SK-N-SH (cell line): Measurements from ENCODE around the gene ZCCHC2. TPM values are rescaled to one million over a fixed set of nuclear protein-coding genes. Genes with fewer than 3 reads are reported as not detected.
A peak's percentile ranks its signal among the peaks of the same experiment; 100 is the strongest.

Source experiments
- CTCF ChIA-PET: fragments of 300-600, 350-600 bp; formaldehyde crosslinking; extraction: SDS; loops from one replicate; lab custom pipeline; 2021; lab: Yijun Ruan, JAX
- POLR2A ChIA-PET: fragments of 350-600 bp; sonication (Branson Sonifier 250); formaldehyde crosslinking; extraction: SDS; loops from one replicate; lab custom pipeline; 2020; ENCODE audit warnings: antibody characterized with exemption, inconsistent platforms; lab: Yijun Ruan, JAX
- DNase-seq: peaks from one replicate; pipeline ENCODE4 v3.0.0; 2012
- H2AFZ ChIP-seq: fragments of 200-600 bp; sonication (generic); 2 replicates; pipeline ENCODE4 v1.8.1; 2016; ENCODE audit warnings: antibody characterized with exemption, mild to moderate bottlenecking, low read depth
- H3F3A ChIP-seq: fragments of 200-600 bp; sonication (generic); replicated peaks from 2 replicates; pipeline ENCODE3; 2016; ENCODE audit warnings: antibody characterized with exemption, mild to moderate bottlenecking; ENCODE audit not compliant: insufficient read depth
- H3K27ac ChIP-seq, 2 experiments: fragments of 200-500 bp in 1 of 2; fragments of 200-600 bp in 1 of 2; sonication (Bioruptor generic) in 1 of 2; sonication (generic), shearing (Covaris generic) in 1 of 2; 2 replicates each; pipeline versions ENCODE4 v1.5.1 to v1.6.1; 2014 to 2016; ENCODE audit warnings: low read depth in 2 of 2, inconsistent platforms in 1 of 2, low read length in 1 of 2, mild to moderate bottlenecking in 1 of 2, mixed read lengths in 1 of 2
- H3K27me3 ChIP-seq: fragments of 200-600 bp; sonication (generic), shearing (Covaris generic); 2 replicates; pipeline ENCODE4 v1.6.1; 2016; ENCODE audit warnings: mixed run types; ENCODE audit not compliant: insufficient read depth
- H3K36me3 ChIP-seq, 2 experiments: fragments of 200-500 bp in 1 of 2; fragments of 200-600 bp in 1 of 2; sonication (Bioruptor generic) in 1 of 2; sonication (generic) in 1 of 2; replicated peaks in 1 of 2; 2 replicates each; pipeline versions ENCODE3 to v1.5.1; 2014 to 2016; ENCODE audit warnings: low read length in 1 of 2, mild to moderate bottlenecking in 1 of 2; ENCODE audit not compliant: insufficient read depth in 2 of 2, control insufficient read depth in 1 of 2
- H3K4me1 ChIP-seq, 2 experiments: fragments of 200-500 bp in 1 of 2; fragments of 200-600 bp in 1 of 2; sonication (Bioruptor generic) in 1 of 2; sonication (generic), shearing (Covaris generic) in 1 of 2; 2 replicates each; pipeline versions ENCODE4 v1.5.1 to v1.6.1; 2014 to 2016; ENCODE audit warnings: low read depth in 1 of 2, low read length in 1 of 2, mixed run types in 1 of 2; ENCODE audit not compliant: insufficient read depth in 2 of 2, control insufficient read depth in 1 of 2
- H3K4me2 ChIP-seq: fragments of 200-600 bp; sonication (generic), shearing (Covaris generic); 2 replicates; pipeline ENCODE4 v1.6.1; 2017; ENCODE audit warnings: mixed run types
- H3K4me3 ChIP-seq, 2 experiments: fragments of 200-500 bp in 1 of 2; fragments of 200-600 bp in 1 of 2; sonication (Bioruptor generic) in 1 of 2; sonication (generic), shearing (Covaris generic) in 1 of 2; 2 replicates each; pipeline versions ENCODE4 v1.5.1 to v1.8.1; 2014 to 2016; ENCODE audit warnings: low read depth in 2 of 2, inconsistent platforms in 1 of 2, low read length in 1 of 2, mild to moderate bottlenecking in 1 of 2, mixed read lengths in 1 of 2, moderate library complexity in 1 of 2
- H3K79me2 ChIP-seq: fragments of 200-600 bp; sonication (generic); 2 replicates; pipeline ENCODE4 v1.8.1; 2017; ENCODE audit warnings: mild to moderate bottlenecking; ENCODE audit not compliant: insufficient read depth
- H3K9ac ChIP-seq: fragments of 200-600 bp; sonication (generic); 2 replicates; pipeline ENCODE4 v1.6.1; 2017; ENCODE audit warnings: mixed run types
- H3K9me2 ChIP-seq: fragments of 200-600 bp; sonication (generic); 2 replicates; pipeline ENCODE4 v1.6.1; 2017; ENCODE audit warnings: mixed run types
- H3K9me3 ChIP-seq: fragments of 200-600 bp; sonication (generic); 2 replicates; pipeline ENCODE4 v1.6.1; 2017; ENCODE audit warnings: mixed run types, mild to moderate bottlenecking, moderate library complexity
- H4K20me1 ChIP-seq: fragments of 200-600 bp; sonication (generic); 2 replicates; pipeline ENCODE4 v1.6.1; 2017; ENCODE audit warnings: mild to moderate bottlenecking, mixed run types; ENCODE audit not compliant: insufficient read depth
- EP300 ChIP-seq, 2 experiments: IDR thresholded peaks; 2 replicates each; pipeline versions ENCODE4 v1.4.0 to v1.6.1; 2012; ENCODE audit warnings: borderline replicate concordance in 1 of 2, low read depth in 1 of 2, low read length in 1 of 2
- FOSL2 ChIP-seq: IDR thresholded peaks from 2 replicates; pipeline ENCODE4 v1.4.0; 2012; ENCODE audit warnings: low read depth, mild to moderate bottlenecking, moderate library complexity, borderline replicate concordance
- GATA2 ChIP-seq: sonication (generic); formaldehyde crosslinking; IDR thresholded peaks from 2 replicates; pipeline ENCODE4 v1.5.0; 2020; ENCODE audit warnings: mild to moderate bottlenecking, missing genetic modification reagents
- JUND ChIP-seq: IDR thresholded peaks from 2 replicates; pipeline ENCODE4 v1.4.0; 2012
- MEF2A ChIP-seq: IDR thresholded peaks from 2 replicates; pipeline ENCODE4 v1.4.0; 2012; ENCODE audit warnings: low read depth, borderline replicate concordance
- NFIC ChIP-seq: IDR thresholded peaks from 2 replicates; pipeline ENCODE4 v1.4.0; 2012; ENCODE audit warnings: borderline replicate concordance
- PBX3 ChIP-seq: IDR thresholded peaks from 2 replicates; pipeline ENCODE4; 2012
- POLR2AphosphoS5 ChIP-seq: IDR thresholded peaks from 2 replicates; pipeline ENCODE4 v1.6.1; 2012; ENCODE audit warnings: low read depth, low read length
- TCF12 ChIP-seq: IDR thresholded peaks from 2 replicates; pipeline ENCODE4 v1.4.0; 2012
- WGBS: methylation state at CpG from one replicate; pipeline ENCODE4 v1.1.6; 2017; ENCODE audit warnings: low lambda C conversion rate; 5-methylcytosine and 5-hydroxymethylcytosine counted together
- polyA plus RNA-seq, 3 experiments: library from polyadenylated mRNA; depleted of rRNA; stranded (reverse); fragments of >200 nt; gene quantifications; 2 replicates each; pipeline ENCODE4 v1.2.3, GENCODE V29; 2012
- TF ChIP-seq, protein P1 (sequence below): IDR thresholded peaks from 2 replicates; pipeline ENCODE4 v1.4.0; 2012; ENCODE audit warnings: low read depth, borderline replicate concordance
- TF ChIP-seq, protein P2 (sequence below): IDR thresholded peaks from 2 replicates; pipeline ENCODE4 v1.4.0; 2012; ENCODE audit warnings: low read depth
- TF ChIP-seq, protein P3 (sequence below): IDR thresholded peaks from 2 replicates; pipeline ENCODE4 v1.6.1; 2012; ENCODE audit warnings: mild to moderate bottlenecking, low read depth, low read length, moderate library complexity

The ZCCHC2 gene
- polyA plus RNA-seq, 1 of the 3 experiments (the other 2 are of a cell fraction) = 7.3 TPM

- no peak for DNase-seq
- H3K36me3 ChIP-seq = no peaks in the 10 kb centered on the region
- ChIA-PET CTCF (no interaction called here), POLR2A (no interaction called here)
- H3K4me2 ChIP-seq = peak overlapping the region; percentile 33
- H3K27me3 ChIP-seq = no peaks in the 10 kb centered on the region
- peak overlapping the region in 1 of 2 experiments; percentile 6; a peak in 1 of 4 replicates for H3K4me3 ChIP-seq
- H3K4me1 ChIP-seq = peaks cover 0 to 9% of the 10 kb centered on the region in 2 experiments; a peak in 2 of 4 replicates
- peaks cover 6% of the 10 kb centered on the region; the same call in 1 of the 2 replicates for H3K9me3 ChIP-seq
- H3F3A ChIP-seq = peaks cover 6% of the 10 kb centered on the region
- H3K27ac ChIP-seq = 0 out of 4 replicates have a peak overlapping the region, but pooled peaks of 1 of the 2 experiments have one; percentile 9
- no peak overlapping the region; the same call in 1 of the 2 replicates for H2AFZ ChIP-seq
- H4K20me1 ChIP-seq = no peaks in the 10 kb centered on the region
- no peak overlapping the region for H3K9ac ChIP-seq
- H3K9me2 ChIP-seq = no peaks in the 10 kb centered on the region
- H3K79me2 ChIP-seq = no peaks in the 10 kb centered on the region
- TF ChIP-seq MEF2A (no peak), TCF12 (peak; percentile 84), POLR2AphosphoS5 (peak; percentile 16; the same call in 1 of the 2 replicates), JUND (peak; percentile 78), GATA2 (no peak), NFIC (peak; percentile 49), PBX3 (peak; percentile 76), FOSL2 (peak; percentile 95), EP300 (IDR thresholded peaks at IDR 0.05; ENCODE audit: borderline replicate concordance in 1 of 2, low read depth in 1 of 2, low read length in 1 of 2) (peak in 1 of 2 experiments; percentile 69; a peak in 1 of 4 replicates)
- TF ChIP-seq, protein P1, sequence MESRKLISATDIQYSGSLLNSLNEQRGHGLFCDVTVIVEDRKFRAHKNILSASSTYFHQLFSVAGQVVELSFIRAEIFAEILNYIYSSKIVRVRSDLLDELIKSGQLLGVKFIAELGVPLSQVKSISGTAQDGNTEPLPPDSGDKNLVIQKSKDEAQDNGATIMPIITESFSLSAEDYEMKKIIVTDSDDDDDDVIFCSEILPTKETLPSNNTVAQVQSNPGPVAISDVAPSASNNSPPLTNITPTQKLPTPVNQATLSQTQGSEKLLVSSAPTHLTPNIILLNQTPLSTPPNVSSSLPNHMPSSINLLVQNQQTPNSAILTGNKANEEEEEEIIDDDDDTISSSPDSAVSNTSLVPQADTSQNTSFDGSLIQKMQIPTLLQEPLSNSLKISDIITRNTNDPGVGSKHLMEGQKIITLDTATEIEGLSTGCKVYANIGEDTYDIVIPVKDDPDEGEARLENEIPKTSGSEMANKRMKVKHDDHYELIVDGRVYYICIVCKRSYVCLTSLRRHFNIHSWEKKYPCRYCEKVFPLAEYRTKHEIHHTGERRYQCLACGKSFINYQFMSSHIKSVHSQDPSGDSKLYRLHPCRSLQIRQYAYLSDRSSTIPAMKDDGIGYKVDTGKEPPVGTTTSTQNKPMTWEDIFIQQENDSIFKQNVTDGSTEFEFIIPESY = no peak
- TF ChIP-seq, protein P2, sequence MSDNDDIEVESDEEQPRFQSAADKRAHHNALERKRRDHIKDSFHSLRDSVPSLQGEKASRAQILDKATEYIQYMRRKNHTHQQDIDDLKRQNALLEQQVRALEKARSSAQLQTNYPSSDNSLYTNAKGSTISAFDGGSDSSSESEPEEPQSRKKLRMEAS = peak; percentile 41; the same call in 1 of the 2 replicates
- TF ChIP-seq, protein P3, sequence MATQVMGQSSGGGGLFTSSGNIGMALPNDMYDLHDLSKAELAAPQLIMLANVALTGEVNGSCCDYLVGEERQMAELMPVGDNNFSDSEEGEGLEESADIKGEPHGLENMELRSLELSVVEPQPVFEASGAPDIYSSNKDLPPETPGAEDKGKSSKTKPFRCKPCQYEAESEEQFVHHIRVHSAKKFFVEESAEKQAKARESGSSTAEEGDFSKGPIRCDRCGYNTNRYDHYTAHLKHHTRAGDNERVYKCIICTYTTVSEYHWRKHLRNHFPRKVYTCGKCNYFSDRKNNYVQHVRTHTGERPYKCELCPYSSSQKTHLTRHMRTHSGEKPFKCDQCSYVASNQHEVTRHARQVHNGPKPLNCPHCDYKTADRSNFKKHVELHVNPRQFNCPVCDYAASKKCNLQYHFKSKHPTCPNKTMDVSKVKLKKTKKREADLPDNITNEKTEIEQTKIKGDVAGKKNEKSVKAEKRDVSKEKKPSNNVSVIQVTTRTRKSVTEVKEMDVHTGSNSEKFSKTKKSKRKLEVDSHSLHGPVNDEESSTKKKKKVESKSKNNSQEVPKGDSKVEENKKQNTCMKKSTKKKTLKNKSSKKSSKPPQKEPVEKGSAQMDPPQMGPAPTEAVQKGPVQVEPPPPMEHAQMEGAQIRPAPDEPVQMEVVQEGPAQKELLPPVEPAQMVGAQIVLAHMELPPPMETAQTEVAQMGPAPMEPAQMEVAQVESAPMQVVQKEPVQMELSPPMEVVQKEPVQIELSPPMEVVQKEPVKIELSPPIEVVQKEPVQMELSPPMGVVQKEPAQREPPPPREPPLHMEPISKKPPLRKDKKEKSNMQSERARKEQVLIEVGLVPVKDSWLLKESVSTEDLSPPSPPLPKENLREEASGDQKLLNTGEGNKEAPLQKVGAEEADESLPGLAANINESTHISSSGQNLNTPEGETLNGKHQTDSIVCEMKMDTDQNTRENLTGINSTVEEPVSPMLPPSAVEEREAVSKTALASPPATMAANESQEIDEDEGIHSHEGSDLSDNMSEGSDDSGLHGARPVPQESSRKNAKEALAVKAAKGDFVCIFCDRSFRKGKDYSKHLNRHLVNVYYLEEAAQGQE = no peak
- 15% methylated on average over 9 of the region's 9 CpGs for WGBS
Observed at GRCh38 chr18:62485684-62486083, 37.1 kb upstream of the ZCCHC2 start.
